ENCODE measurements around the gene AP5Z1.

- TF ChIP-seq CTCF (IDR thresholded peaks at IDR 0.05; ENCODE audit: low read length), result no peak
- TF ChIP-seq EZH2 (IDR thresholded peaks at IDR 0.05; ENCODE audit: borderline replicate concordance, low read length), result no peak
Observed at GRCh38 chr7:4807598-4808016, 32.2 kb downstream of the AP5Z1 start.

Data from OCI-LY1 (cell line).